OCI-LY7 (cell line): ENCODE results near the gene MARK2.

ENCODE experiments used
- EZH2phosphoT487 ChIP-seq: fragments of 200-600 bp; sonication (generic); IDR thresholded peaks from 2 replicates; pipeline ENCODE4 v1.6.1; 2018; ENCODE audit warnings: low read depth, borderline replicate concordance, mild to moderate bottlenecking, mixed run types, antibody characterized with exemption, low read length, moderate library complexity, mixed read lengths
- TF ChIP-seq, protein P1 (sequence below): fragments of 200-600 bp; sonication (generic); conservative IDR thresholded peaks from 2 replicates; pipeline ENCODE4 v1.5.1; 2014; ENCODE audit warnings: mild to moderate bottlenecking, antibody characterized with exemption, low read length, moderate library complexity, mixed read lengths

DNA sequence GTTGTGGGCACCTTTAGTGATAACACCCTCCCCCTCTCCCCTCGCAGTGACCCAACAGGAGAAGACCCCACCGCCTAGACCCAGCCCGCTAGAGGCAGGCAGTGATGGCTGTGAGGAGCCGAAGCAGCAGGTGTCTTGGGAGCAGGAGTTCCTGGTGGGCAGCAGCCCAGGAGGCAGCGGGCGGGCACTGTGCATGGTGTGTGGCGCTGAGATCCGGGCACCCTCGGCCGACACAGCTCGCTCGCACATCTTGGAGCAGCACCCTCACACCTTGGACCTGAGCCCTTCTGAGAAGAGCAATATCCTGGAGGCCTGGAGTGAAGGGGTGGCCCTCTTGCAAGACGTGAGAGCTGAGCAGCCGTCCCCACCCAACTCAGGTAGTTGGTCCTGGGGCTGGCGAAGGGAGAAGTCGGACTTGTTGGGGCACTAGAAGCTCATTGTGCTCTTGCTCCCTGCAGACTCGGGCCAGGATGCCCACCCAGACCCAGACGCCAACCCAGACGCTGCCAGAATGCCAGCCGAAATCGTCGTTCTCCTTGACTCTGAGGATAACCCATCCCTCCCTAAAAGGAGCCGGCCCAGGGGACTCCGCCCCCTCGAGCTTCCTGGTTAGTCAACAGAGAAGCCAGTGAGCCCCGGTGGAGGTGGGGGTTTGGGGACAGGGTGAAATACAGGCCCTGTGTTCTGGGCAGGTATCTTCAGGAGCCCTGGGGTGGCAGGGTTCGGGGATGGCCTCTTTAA lies 21.0 kb upstream of the MARK2 start:
- TF ChIP-seq, protein P1, sequence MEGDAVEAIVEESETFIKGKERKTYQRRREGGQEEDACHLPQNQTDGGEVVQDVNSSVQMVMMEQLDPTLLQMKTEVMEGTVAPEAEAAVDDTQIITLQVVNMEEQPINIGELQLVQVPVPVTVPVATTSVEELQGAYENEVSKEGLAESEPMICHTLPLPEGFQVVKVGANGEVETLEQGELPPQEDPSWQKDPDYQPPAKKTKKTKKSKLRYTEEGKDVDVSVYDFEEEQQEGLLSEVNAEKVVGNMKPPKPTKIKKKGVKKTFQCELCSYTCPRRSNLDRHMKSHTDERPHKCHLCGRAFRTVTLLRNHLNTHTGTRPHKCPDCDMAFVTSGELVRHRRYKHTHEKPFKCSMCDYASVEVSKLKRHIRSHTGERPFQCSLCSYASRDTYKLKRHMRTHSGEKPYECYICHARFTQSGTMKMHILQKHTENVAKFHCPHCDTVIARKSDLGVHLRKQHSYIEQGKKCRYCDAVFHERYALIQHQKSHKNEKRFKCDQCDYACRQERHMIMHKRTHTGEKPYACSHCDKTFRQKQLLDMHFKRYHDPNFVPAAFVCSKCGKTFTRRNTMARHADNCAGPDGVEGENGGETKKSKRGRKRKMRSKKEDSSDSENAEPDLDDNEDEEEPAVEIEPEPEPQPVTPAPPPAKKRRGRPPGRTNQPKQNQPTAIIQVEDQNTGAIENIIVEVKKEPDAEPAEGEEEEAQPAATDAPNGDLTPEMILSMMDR, result no peak
- no peak for TF ChIP-seq EZH2phosphoT487
